Activated effector memory CD4-positive, alpha-beta T cell treated with Interleukin-2 at 50 U/mL for 16 hours (primary cell): ENCODE results near the gene STRIP1.
"Not testable (repeated sequence)": the region's sequence is repeated elsewhere in the genome, so short reads cannot be mapped to it uniquely, and the experiment has no call there.

Experiments
- DNase-seq: peaks from one replicate; pipeline ENCODE4 v3.0.0-alpha.2; 2020

Gene STRIP1

GRCh38 chr1:110011527-110012041, 22.8 kb upstream of the STRIP1 start:
- DNase-seq: no peak

DNA sequence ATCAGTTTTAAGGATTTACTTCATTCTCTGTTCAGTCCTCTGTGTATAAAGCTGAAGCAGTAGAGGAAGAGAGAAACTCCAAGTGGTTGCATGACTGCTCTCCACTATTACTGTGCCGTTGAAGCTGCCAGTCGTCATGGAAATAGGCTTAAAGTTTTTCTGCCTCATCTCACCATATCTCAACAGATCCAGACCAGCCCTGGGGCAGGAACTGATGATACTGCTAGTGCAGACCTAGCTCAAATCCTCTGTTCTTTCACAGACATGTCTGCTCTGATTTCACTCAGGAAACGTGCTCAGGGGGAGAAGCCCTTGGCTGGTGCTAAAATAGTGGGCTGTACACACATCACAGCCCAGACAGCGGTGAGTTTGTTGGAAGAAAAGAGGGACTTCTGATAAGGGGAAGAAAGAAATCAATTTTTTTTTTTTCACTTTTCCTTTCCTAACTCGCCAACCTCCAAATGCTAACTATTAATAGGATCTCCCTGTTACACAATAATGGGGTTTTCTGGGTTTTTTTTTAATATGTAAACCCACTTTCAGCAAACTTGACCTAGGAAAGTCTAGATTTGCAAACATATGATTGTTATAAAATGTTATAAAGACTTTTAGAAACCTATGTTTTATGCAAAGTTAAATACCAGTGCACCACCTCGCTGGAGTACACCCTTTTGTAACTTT, 22.2 kb upstream of the STRIP1 start:
- no peak for DNase-seq

- no peak for DNase-seq
These were observed 16.6 kb upstream of the STRIP1 start for GRCh38 chr1:110017792-110018191.

- DNase-seq: no peak
These were observed 16.0 kb upstream of the STRIP1 start for GRCh38 chr1:110018396-110018795.

- DNase-seq: no peak
These were observed 14.7 kb upstream of the STRIP1 start for GRCh38 chr1:110019770-110020169.

- DNase-seq: no peak
These were observed 13.1 kb upstream of the STRIP1 start for GRCh38 chr1:110021285-110021684.

- no peak for DNase-seq
These were observed 9.8 kb upstream of the STRIP1 start for GRCh38 chr1:110024613-110025012.

DNA sequence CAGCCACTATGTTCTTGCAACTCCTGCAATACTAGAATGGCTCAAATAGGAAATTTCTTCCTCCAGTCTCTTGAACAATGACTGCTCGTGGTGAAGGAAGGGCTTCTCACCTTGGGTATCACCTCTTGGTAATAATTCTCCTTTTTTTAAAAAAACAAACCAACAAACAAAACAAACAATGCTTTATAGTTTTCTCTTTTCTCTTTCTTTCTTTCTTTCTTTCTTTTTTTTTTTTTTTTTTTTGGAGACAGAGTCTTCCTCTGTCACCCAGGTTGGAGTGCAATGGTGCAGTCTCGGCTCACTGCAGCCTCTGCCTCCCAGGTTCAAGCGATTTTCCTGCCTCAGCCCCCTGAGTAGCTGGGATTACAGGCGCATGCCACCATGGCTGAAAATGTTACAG, 3.7 kb upstream of the STRIP1 start:
- not testable (repeated sequence) for DNase-seq

DNA sequence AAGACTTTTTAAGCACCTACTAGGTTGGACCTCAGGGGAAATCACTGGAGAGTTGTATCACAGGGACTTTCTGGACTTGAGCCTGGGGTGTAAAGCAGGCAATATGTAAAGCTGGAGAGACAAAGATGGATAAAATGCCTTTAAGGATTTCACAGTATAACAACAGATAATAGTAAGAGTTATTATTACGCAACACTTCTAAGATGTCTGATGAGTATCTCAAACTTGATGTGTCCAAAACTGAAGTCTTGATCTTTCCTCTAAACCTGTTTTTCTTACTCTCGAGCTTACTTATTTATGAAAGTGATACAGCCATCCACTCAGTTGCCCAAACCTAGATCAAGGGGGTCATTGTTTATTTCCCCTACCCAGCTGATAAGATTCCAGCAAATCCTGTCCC, 2.1 kb upstream of the STRIP1 start:
- no peak for DNase-seq

DNA sequence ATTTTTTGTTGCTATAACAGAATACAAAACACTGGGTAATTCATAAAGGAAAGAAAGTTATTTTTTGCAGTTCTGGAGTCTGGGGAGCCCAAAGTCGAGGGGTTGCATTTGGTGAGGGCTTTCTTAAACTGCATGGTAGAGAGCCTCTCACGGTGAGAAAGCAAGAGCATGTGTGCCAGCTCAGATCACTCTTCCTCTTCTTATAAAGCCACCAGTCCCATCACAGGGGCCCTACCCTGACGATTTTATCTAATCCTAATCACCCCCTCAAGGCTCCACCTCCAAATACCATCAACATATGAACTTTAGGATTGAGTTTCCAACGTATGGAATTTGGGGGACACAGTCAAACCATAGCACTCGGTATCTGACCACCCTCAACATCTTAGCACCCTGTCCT, 1.0 kb upstream of the STRIP1 start:
- no peak for DNase-seq

- DNase-seq: no peak
These were observed 379 bp upstream of the STRIP1 start for GRCh38 chr1:110034040-110034450.

DNA sequence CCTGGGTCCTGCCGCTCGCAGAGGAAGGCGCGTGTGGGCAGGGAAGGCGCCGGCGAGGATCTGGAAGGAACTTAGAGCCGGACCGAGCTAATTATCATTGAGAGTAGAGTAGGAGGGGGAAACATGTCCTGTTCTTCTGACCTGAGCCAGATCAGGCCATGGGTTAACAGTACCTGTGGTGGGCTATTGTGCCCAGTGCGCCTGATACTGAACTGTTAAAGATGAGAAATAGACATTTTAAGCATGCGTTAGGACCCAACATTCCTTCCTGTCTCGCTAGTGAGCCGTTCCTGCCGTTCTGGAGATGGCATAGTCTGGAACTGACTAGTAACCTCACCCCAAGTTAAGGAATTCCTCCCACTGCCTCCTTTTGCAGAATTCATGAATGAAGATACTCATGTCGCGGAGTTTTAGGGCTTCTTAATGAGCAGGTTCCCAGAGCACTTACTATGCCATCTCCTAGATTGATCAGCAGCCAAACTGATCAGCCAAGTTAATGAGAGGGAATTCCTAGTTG, 870 bp downstream of the STRIP1 start:
- no peak for DNase-seq

GRCh38 chr1:110038271-110038670, 3.8 kb downstream of the STRIP1 start:
- no peak for DNase-seq

- DNase-seq: no peak
These were observed 5.2 kb downstream of the STRIP1 start for GRCh38 chr1:110039641-110040040.

DNA sequence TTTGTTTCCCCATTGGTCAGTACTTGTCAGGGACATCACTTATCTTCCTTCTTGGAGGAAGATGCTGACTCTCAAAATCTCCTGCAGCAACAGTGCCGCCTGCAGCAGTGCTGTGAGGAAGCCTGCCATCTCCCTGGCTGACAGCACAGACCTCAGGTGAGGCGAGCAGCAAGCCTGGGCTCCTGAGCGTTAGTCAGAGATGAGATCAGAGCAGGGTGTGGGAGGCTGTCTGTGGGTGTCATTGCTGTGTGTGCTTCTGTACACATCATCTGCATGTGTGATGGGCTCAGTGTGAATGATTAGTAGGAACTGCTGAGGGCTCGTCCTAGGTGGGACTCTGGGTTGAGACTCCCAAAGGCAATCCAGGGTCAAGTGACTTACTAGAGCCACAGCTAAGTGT, 6.1 kb downstream of the STRIP1 start:
- DNase-seq: no peak

DNA sequence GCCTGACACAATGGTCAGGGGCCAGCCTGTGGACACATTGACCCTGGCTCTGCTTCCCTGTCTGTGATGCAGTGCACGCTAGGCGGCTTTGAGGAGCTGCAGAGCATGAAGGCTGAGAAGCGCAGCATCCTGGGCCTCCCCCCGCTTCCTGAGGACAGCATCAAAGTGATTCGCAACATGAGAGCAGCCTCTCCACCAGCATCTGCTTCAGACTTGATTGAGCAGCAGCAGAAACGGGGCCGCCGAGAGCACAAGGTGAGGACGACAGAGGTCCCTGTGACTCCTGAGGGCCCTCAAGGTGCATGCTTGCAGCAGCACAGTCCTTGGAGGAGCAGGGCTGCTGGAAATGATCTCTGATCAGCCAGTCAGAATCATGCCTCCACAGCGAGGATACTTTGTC, 8.6 kb downstream of the STRIP1 start:
- no peak for DNase-seq

DNA sequence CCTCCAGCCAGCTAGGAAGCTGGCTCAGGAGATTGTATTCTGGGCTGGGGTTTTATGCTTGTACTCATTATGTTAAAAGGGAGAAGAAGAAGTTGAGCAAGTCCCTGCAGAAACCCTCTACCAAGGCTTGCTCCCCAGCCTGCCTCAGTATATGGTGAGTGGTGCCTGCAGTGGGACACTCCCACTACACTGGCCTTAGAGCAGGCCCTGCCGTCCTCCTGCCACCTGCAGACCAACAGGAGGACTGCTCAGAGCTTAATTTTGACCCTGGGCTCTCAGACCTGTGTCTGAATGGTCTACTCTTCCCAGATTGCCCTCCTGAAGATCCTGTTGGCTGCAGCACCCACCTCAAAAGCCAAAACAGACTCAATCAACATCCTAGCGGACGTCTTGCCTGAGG, 13.0 kb downstream of the STRIP1 start:
- no peak for DNase-seq

DNA sequence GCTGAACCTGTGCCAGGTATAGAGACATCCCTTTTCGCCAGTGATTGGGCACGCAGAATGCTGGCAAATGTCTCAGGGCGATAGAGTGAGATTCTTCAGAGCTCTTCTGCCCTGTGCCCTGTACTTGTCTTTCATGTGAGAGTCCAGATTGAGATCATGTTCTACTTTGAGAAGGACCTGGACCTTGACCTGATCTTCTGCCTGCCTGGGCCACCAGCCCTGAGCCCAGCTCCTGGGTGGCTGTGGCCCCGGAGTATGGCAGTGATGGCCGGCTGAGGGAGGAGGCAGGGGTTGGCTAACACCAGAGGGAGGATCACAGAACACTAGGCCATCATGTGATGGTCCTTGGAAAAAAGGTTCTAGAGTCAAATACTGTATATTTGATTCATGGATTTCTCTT, 13.8 kb downstream of the STRIP1 start:
- no peak for DNase-seq

DNA sequence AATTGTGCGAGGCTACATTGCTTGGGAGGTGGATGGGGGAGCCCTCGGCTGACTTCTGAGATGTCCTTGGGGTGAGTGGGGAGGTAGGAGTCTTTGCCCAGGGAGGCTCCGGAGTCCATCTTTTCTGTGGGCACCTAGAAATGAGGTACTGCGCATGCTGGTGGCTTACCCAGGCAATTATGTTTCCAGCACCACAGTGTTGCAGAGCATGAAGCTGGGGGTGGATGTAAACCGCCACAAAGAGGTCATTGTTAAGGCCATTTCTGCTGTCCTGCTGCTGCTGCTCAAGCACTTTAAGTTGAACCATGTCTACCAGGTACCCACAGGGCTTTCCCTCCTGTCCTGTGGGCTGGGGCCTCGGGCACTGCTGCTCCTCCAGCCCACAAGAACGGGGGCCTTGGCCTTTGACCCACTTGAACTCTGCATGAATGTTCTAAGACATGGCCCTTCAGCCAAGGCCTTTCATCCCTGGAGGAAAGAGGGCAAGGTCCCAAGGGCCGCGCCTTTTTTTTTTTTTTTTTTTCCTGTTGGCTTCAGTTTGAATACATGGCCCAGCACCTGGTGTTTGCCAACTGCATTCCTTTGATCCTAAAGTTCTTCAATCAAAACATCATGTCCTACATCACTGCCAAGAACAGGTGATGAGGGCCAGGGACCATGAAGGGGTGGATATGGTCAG, 14.6 kb downstream of the STRIP1 start:
- no peak for DNase-seq

GRCh38 chr1:110049801-110050601, 15.6 kb downstream of the STRIP1 start:
- no peak for DNase-seq

- no peak for DNase-seq
These were observed 16.3 kb downstream of the STRIP1 start for GRCh38 chr1:110050602-110051261.

DNA sequence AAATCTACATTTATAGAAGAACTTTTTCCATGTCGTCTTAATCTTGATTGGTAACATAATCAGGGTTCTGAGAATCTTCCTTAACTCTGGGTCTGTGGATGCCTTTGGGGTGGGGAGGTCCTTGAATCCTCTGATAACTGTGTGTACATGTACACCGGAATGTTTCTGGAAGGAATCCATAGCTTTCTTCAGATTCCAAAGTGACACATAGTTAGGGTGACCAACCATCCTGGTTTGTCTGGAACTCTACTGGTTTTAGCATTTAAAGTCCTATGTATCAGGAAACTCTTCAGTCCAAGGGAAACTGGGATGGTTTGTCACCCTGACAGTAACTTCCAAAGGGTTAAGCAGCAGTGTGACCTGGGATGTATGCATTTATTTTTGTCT, 16.8 kb downstream of the STRIP1 start:
- DNase-seq: no peak
